GM18873 (cell line): ENCODE data around the gene EVX1.

Experiments used
- ATAC-seq: cut with Tn5 transposase; IDR thresholded peaks from one replicate; pipeline ENCODE4 v1.9.1; 2021; ENCODE audit warnings: mild to moderate bottlenecking, moderate library complexity, moderate number of reproducible peaks; ENCODE audit not compliant: unreplicated experiment, low FRiP score

Gene EVX1

GRCh38 chr7:27224983-27225934 is 17.3 kb upstream of the EVX1 start:
- no peak for ATAC-seq

GRCh38 chr7:27229448-27229847 is 13.2 kb upstream of the EVX1 start:
- ATAC-seq, result no peak

GRCh38 chr7:27235387-27236311 is 7.0 kb upstream of the EVX1 start:
- ATAC-seq, result no peak

GRCh38 chr7:27237735-27238334 is 4.8 kb upstream of the EVX1 start:
- ATAC-seq, result no peak

GRCh38 chr7:27238979-27239386 is 3.6 kb upstream of the EVX1 start:
- no peak for ATAC-seq

- ATAC-seq, result no peak
Observed at GRCh38 chr7:27239387-27240014, 3.1 kb upstream of the EVX1 start.

- no peak for ATAC-seq
Observed at GRCh38 chr7:27240015-27240731, 2.4 kb upstream of the EVX1 start.

- ATAC-seq, result no peak
Observed at GRCh38 chr7:27241189-27242056, 1.2 kb upstream of the EVX1 start.

GRCh38 chr7:27242154-27242553 is 448 bp upstream of the EVX1 start:
- no peak for ATAC-seq

GRCh38 chr7:27243340-27244163 is 950 bp downstream of the EVX1 start:
- ATAC-seq, result no peak

GRCh38 chr7:27244488-27245123 is 2.0 kb downstream of the EVX1 start:
- ATAC-seq, result no peak

- no peak for ATAC-seq
Observed at GRCh38 chr7:27245124-27245797, 2.7 kb downstream of the EVX1 start.

GRCh38 chr7:27245798-27246691 is 3.4 kb downstream of the EVX1 start:
- no peak for ATAC-seq

- ATAC-seq, result no peak
Observed at GRCh38 chr7:27247000-27247399, 4.4 kb downstream of the EVX1 start.

GRCh38 chr7:27247452-27248426 is 5.1 kb downstream of the EVX1 start:
- no peak for ATAC-seq
